Stimulated activated CD8-positive, alpha-beta memory T cell treated with anti-CD3 and anti-CD28 coated beads, Interleukin-12 subunit alpha, Interleukin-12 subunit beta, amount 100 ng/mL, for 4 hours (primary cell): ENCODE measurements around the gene RPL12.

ENCODE experiments used
- DNase-seq: peaks from one replicate; pipeline ENCODE4 v3.0.0-alpha.2; 2020; ENCODE audit warnings: low read depth

The RPL12 gene

DNA sequence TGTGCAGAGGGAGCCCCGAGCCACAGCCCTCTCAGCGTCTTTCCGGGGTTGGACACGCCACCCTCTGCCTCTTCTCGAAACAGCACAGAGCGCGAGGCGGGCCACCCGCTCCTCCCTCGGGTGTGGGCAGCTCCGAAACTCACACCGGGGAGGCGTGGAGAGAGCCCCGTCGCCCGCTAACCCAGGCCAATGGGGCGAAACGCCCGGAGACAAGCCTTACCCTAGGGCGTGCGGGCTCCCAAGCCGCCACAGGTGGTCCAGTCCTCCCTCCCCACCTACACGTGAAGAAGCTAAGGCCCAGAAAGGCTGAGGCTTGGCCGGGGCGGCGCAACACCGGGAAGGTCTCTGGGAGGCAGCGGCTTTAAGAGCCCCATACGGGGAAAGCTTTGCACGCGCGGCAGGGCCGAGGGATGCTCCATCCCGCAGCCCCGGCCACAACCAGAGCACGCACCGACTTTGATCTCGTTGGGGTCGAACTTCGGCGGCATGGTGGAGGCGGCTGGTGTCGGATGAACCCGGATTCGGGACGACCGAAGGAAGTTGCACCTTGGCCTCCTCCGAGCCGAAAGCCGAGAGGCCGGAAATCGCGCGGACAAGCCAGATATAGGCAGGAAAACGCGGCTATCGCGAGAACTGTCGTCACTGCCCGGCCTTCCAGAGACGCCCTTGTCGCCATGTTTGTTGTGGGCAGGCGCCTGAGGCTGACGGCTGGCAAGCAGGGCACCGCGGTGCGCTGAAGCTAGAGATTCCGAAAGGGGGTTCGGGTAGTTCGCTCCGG lies at the start of gene RPL12, which contains the start of gene LRSAM1:
Gene RPL12, minus strand, starts transcription at position 577 of the 778 bp plus-strand sequence. Its CDS starts 89 bp downstream, at position 488.
Gene LRSAM1, plus strand, starts transcription at position 681 of the 778 bp plus-strand sequence. CDS start 3,018 bp downstream, outside the sequence.
- peak; percentile 93 for DNase-seq

GRCh38 chr9:127500862-127501261 lies 49.7 kb upstream of the RPL12 start:
- DNase-seq = no peak

GRCh38 chr9:127500399-127500798 lies 49.2 kb upstream of the RPL12 start:
- no peak for DNase-seq

DNA sequence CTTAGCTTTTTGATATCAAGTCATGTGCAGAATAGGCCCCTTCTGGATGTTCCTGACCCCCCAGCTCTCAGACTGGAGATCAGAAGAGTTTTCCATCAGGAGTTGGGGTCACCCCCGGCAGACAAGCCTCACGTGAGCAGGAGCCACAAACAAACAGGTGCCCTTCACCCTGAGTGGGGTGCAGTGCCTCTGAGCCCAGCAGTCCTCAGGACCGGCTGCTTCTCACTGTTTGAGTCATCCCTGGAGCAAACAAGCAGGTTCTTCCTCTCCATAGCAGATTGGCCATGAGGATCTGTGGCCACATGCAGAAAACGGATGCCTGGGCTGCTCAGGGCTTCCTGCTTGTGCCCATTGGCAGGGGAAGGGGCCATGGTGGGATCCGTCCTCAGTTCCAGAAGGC lies 47.1 kb upstream of the RPL12 start:
- DNase-seq = no peak

DNA sequence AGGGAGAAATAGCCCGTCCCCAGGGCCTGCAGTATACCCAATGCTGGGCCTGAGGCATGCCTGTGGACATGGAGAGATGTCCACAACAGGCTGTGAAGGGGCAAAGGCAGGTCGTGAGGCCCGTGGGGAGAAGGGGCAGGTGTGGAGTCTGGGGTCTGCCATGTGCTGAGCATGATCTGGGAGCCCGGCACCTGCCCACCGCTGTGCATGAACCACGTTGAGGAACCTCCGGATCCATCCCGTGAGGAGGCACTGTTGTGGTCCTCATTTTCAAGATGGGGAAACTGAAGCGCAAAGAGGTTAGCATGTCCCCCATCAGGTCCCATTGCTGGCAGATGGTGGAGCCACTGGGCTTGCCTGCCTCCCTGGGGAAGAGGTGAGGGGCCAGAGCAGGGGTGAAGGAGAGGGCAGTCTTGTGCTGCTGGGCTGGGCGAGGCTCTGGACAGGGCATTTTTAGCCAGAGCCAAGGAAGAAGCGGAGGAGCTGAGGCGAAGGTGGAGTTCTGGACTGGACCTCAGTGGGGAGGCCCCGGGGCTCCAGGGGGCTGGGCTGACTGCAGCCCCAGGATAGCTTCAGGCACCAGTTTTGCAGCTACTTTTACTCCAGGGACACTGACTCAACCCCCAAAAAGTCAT lies 46.6 kb upstream of the RPL12 start:
- no peak for DNase-seq

GRCh38 chr9:127496974-127497373 lies 45.8 kb upstream of the RPL12 start:
- no peak for DNase-seq

- DNase-seq = no peak
These were observed 44.8 kb upstream of the RPL12 start for GRCh38 chr9:127495884-127496555.

GRCh38 chr9:127494304-127494702 lies 43.1 kb upstream of the RPL12 start:
- DNase-seq = no peak

GRCh38 chr9:127493592-127494303 lies 42.5 kb upstream of the RPL12 start:
- DNase-seq = no peak

DNA sequence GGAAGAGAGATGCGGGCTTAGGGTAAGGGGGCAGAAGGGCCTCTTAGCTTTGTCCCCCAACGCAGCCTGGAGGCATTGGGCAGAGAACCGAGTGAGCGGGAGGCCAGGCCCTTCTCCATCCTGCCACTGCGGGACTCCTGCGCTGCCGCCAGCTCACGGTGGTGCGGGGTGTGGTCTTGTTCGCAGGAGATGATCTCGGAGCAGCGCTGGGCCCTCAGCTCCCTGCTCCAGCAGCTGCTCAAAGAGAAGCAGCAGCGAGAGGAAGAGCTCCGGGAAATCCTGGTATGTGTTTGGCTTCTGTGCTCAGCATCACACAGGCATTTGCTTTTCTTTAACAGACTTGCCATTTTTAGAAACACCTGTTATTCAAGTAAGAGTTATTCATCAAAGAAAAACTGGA lies 41.4 kb upstream of the RPL12 start:
- no peak for DNase-seq

DNA sequence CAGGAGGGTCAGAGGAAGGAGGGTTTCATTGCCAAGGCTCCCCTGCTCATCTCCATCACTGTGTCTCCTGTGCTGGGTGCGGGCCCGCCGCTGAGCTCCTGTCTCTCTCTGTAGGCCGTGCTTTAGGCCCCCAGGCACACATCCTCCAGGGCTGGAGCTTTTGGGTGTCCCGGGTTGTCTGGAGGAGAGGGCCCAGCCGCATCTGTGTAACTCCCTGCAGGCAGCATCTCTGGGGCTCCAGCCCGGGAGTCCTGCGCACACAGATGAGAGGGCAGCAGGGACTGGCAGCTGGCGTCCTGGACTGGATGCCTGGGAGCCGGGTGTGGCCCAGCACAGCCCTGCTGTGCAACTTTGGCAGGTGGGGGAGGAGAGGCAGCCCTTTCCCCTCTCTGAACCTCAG lies 40.3 kb upstream of the RPL12 start:
- DNase-seq = no peak

DNA sequence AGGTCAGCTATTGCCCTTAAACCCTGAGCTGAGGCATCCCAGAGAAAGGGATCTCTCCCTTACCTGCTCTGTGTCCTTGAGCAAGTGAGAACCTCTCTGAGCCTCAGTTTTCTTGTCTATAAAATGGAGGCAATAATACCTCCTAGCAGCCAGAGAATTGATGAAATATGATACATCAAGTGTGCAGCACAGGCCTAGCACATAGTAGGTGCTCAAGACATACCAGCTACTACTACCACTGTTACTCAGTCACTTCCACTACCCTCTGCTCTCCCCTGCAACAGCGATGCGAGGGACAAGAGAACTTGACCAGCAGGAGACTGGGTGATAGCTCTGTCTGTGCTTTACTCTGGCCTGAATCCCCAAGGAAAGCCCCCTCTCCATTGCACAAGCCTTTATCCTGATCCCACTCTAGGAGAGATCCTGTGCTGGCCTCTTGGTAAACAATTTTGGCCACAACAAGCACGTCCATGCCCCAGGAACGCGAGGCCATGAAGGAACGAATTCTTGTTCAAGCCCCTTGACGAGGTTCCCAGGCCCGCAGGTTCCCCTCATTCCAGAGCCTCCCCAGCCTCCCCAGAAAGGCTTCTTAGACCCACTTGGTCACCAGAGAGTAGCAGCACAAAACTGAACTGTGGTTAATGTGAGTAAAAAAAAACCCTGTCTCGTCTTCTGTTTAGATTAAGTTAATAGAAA lies 39.5 kb upstream of the RPL12 start:
- no peak for DNase-seq

DNA sequence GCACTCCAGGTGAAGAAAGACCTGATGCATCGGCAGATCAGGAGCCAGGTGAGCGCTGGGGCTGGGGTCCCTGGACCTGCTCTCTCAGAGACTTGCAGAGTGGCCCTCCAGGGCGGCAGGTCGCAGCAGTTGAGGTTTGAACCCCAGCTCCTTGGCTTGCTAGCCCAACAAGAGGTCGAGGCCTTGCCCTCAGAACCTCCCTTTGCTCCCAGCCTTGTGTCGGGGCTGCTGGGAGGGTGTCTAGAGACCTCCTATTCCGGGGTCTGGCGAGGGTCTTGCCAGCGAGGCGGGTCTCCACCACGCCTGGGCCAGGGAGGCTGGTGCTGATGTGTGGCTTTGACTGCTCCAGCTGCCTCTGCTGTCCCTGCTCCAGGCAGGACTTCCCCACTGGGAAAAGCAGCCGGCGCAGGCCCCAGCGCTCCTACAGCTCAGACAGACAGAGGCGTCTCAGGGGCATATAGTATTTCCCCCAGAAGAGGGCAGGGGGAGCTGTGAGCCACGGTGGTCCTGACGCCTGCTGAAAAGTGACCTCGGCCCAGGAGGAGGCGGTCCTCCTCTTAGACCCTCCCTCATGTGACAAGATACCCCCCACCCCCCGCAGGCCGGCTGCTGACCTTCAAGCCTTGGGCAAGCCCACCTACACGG lies 38.4 kb upstream of the RPL12 start:
- no peak for DNase-seq

DNA sequence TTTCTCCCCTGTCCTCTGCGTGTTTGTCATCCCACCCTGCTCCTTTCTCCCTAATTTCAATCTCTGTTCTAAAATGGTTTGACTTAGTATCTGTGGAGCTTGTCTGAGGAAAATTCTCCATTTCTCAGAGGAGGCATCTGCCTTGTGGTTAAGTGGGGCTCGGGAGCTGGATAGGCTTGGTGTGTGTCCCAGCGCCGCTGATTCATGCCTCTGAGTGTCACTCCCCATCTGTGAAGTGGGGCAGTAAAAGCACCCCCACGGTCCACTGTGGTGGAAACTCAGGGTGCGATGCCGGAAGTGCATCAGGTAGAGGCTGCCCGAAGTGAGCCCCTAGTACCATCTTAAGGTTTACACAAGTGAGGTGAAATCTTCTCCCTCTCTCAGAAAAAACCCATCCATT lies 37.7 kb upstream of the RPL12 start:
- DNase-seq = no peak

DNA sequence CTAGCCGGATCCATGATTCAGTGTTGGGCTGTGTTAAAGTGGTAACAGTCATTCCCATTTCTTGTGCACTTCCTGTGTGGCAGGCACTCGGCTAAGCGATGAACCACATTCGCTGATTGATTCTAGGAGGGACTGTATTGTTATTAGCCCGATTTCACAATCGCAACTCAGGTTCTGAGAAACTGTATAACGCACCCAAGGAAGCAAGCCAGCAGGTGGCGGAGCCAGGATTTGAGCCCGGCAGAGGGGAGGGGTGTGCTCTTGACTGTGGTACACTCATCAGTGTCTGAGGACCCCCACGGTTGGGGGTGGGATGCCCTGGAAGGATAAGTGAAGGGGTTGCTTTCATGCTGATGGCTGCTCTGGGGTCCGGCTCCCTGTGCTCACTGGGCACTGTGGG lies 34.8 kb upstream of the RPL12 start:
- no peak for DNase-seq

GRCh38 chr9:127482662-127483061 lies 31.5 kb upstream of the RPL12 start:
- DNase-seq = no peak

DNA sequence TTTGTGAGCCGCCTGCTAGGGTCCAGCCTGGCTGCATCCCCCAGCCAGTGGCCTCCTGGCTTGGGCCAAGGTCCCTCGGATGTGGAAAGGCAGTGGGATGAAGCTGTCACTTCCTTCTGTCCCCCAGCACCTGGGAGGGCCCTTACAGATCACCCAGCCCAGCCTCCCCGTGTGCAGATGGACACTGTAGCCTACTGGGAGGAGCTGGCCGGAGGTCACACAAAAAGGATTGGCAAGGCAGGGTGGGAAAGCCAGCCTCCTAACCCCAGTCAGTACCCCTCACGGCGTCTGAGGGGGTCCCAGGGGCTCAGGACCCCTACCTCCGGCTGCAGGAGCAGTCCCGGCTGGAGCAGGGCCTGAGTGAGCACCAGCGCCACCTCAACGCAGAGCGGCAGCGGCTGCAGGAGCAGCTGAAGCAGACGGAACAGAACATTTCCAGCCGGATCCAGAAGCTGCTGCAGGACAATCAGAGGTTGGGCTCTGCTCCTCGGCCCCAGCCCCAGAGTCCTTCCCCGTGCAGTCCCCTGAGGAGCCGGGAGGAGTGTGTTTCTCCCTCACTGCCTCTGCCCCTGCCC lies 28.4 kb upstream of the RPL12 start:
- DNase-seq = no peak

DNA sequence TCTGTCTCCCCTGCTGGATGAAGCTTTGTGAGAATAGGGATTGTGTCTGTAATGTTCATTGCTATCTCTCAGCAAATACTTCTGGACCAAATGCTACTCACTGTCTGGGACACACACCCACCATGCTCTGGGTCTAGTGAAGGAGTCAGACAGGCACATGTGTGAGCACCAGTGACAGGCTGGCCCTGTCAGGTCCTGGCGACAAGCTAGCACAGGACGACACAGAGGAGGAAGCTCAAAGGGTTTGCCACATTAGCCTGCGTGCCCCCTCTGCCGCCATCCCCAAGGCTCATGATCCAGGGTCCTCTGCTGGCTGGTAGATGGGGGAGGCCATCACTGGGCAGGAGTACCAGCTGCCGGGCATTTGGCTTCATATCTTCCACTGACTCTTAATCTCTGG lies 23.4 kb upstream of the RPL12 start:
- no peak for DNase-seq

DNA sequence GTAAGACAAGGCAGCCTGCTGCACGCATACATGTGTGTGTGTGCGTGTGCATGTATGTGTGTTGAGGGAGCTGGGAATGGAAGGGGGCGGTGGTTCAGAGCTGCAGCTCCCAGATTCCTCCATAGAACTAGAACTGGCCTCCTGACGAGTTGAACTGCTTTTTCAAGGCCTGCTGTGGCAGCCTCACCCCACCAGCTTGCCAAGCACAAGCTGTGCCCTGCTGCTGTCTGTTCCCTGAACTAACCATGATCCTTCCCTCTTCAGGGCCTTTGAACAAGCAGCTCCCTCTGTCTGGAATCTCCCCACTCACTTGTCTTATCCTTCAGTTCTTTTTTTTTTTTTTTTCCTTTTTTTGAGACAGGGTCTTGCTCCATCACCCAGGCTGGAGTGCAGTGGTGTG lies 22.7 kb upstream of the RPL12 start:
- DNase-seq = no peak

- no peak for DNase-seq
These were observed 22.3 kb upstream of the RPL12 start for GRCh38 chr9:127473501-127473900.

DNA sequence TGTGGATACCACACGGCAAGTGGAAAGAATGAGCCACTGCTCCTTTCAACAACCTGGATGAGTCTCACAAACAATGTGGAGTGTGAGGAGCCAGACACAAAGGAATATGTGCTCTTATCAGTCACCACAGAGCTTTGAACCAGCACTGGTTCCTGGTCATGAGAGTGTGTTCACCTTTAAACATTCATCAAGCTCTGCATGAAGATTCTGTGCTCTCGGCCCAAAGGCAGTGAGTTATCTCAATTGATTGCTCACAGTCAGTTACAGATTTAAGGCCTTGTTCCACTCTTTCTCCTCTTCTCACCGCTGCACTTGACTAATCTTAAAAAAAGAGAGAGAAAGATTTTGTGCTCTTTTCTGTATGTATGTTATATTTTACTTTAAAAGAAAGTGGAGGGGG lies 19.5 kb upstream of the RPL12 start:
- no peak for DNase-seq
